ENCODE results near the gene POP4.

Gene POP4

GRCh38 chr19:29577649-29577963 is 28.5 kb upstream of the POP4 start:
- DNase-seq = no peak

DNA sequence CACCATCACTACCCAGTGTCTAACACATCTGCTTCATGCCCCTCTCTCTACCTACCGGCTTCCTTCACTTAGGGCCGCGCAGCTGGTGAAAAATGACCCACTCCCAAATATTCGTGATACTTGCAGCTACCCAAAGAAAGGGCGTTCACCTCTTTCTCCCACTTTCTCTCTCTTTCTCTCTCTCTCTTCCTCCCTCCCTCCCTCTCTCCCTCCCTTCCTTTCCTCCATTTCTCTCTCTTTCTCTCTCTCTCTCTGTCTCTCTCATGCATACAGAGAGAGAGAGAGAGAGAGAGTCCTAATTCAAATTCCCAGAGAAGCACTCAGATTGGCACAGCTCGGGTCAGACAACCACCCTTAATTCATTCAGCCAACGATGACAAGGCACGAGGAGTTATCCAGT is 27.7 kb upstream of the POP4 start:
- no peak for DNase-seq

DNA sequence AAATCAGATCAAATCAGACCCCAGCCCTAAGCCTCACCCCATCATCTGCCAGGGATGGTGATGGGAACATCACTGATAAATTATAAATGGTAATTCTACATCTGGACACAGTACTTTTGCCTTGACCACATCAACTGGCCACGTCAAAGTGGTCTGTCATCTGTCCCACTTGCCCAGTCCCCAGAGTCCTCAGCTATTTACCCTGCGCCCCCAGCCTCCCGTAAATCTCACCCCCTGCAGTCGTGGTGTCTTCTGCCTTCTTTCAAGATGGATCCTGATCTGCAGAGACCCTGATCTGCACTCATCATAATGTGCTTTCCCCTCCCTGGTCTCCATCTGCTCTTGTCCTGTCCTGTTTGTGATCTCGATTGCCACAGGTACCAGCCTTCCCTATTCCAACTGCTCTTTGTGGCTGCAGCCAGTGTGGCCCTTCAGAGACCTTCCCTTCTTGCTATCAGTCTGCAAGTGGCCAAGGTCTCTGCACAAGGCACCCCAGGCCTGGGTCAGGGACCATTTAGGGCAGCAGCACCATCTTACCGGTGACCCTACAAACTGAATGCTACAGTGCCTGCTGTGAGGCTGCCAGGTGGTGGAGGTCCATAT is 26.7 kb upstream of the POP4 start:
- no peak for DNase-seq

DNA sequence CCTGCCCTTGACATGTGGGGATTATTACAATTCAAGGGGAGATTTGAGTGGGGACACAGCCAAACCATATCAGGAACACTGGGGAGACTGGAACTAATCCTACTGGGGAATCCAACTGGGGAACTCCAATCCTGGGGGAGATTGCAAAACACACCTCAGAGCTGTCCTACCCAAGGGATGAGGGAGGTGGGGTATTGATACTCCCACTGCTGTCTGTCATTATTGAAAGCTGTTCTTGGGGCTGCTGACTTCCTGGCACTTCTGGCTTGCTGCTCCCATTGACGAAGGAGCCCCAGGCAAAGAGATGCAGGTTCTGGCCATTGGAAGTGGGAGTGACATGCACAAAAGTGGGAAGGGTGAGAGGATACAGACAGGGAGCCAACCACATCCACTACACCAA is 24.7 kb upstream of the POP4 start:
- DNase-seq = no peak

- DNase-seq = no peak
These were observed 22.7 kb upstream of the POP4 start for GRCh38 chr19:29583196-29583999.

DNA sequence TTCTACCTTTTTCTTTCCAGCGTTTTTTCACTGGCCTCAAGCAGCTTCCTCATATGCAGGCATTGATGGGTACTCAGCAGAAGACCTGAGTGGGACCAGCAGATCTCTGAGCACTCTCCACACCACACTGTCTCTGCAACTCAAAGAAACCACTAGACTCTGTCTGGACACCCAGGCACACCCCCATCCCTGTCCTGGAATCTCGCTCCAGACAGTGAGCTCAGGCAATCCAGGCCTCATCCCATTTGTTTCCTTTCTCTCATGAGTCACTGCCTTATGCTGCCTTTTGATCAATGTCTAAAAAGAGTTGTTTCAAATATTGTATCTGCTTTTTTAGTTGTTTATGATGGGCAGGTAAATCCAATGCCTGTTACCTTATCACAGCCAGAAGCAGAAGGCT is 19.7 kb upstream of the POP4 start:
- DNase-seq = no peak

DNA sequence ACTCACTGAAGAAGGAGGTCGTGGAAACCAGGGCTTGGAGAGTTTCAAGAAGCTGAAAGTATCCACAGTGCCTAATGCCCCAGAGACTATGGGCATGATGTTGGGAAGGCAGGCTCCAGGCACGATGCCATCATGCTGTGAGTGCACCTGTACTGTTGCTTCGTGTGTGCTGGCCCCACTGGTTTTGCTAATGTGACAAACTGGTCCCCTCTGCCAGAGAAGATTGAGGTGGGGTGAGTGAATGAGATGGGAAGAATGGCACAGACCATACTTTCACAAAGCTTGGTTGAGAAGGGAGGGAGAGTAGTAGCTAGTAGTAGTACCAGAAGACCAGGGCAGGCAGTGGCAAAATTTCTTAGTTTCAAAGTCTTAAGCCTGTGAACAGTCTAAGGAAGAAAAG is 19.0 kb upstream of the POP4 start:
- DNase-seq = no peak

DNA sequence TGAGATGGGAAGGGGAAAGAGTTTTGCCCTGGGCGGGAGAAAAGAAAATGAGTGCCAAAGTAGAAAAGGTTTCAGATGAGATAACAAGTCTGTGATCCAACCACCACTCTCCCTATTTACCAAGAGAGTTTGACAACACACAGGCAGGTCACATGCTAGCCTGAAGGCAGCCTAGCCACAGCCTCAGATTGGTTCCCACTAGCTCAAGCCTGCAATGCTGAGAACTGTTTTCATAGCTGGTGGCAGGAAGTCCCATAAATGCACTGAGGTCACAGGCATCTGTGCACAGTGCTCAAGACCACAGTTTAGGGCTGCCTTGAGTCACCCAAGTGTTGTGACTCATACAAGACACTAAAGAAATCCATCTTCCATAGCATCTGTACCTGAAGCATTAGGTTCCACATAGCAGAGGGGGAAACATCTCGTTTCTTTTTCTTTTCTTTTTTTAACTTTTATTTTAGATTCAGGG is 18.5 kb upstream of the POP4 start:
- DNase-seq = peak; percentile 58

DNA sequence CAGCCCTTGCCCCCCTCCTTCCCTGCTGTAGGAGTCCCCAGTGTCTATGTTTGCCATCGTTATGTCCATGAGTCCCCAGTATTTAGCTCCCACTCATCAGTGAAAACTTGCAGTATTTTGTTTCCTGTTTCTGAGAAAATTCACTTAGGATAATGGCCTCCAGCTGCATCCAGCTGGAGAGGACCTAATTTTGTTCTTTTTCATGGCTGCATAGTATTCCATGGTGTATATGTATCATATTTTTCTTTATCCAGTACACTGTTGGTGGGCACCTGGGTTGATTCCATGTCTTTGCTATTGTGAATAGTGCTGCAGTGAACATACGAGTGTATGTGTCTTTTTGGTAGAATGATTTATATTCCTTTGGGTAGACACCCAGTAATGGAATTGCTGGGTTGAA is 18.0 kb upstream of the POP4 start:
- DNase-seq = no peak

GRCh38 chr19:29590278-29590677 is 15.8 kb upstream of the POP4 start:
- no peak for DNase-seq

DNA sequence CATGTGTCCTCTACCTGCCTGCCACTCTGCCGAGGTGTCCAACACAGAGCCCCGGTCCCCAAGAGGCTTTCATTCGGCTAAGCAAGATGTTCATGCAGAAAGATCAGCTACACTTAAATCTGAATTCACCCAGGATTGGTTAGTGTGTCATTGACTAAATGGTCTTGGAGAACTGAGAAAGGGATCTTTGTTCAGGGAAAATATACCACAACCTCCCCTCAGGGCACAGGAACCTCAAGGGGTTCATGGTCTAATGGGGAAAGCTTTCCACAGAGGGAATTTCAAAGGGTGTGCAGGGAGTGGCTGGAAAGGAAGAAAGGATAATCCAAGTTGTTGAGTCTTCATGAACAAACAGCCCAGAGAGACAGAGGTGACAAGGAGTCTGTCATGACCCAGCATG is 14.4 kb upstream of the POP4 start:
- no peak for DNase-seq

DNA sequence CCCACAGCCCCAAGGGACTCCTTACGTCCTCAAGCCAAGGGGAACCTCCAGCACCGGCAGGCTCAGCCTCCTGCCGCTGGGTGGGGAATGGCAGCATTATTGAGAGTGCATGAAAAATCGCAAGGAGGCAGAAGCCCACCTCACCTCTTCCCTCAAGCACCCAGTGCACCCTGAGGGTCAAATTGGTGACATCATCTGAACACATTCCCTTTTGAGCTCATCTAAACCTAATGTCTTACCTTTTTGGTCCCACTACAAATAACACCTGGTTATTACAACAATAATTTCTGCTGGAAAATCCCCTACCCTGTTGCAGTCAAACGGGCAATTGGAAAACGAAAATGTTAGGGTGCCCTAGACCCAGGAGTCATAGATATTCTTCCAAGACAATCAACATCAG is 12.2 kb upstream of the POP4 start:
- DNase-seq = no peak

DNA sequence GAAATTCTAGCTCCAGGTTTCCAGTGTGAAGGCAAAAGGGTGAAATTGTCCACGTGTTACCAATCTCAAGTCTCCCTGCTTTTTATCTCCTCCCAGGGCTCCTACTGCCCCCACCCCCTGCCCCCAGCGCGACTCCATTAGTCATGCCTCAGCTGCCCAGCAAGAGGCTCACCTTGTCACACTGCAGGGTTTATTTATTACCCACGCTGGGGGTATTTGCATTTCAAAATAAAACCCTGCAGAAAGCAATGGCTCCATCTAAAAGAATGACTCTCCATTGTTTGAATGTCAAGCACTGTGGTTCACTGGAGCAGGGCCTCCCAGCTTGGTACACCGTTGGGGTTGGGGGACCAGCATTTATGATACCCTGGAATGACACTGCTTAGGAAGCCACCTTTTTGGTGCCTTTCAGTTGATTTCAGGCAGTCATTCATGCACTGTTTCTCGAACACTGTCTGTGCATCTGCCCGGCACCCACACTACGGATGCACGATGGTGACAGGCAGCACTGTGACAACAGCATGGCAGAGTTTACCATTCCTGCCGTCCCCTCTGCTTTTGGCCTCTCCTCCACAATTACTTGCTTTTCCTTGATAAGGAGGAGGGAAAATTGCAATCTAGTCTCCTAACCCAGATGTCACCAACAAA is 9.9 kb upstream of the POP4 start:
- DNase-seq = no peak

GRCh38 chr19:29596885-29597525 is 9.1 kb upstream of the POP4 start:
- no peak for DNase-seq

- no peak for DNase-seq
These were observed 8.0 kb upstream of the POP4 start for GRCh38 chr19:29598036-29598435.

DNA sequence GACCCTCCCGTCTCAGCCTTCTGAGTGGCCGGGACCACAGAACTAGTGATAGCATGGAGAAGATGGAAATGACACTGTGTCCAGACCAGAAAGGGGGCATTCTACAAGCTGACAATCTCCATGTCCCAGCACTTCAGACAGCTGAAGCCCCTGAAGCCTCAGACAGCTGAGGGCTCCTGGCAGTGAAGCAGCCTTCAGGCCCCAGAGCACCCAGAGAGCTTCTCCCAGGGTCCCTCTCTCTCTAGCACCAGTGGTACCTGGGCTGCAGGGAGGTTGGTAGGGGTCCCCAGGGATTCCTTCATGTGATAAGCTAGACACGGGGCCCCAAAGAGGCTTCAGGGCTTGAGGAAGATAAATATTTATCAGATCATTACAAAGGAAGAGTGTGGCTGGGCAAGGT is 7.6 kb upstream of the POP4 start:
- no peak for DNase-seq

GRCh38 chr19:29603308-29603707 is 2.8 kb upstream of the POP4 start:
- DNase-seq = no peak

- DNase-seq = no peak
These were observed 301 bp downstream of the POP4 start for GRCh38 chr19:29606420-29606747.

- no peak for DNase-seq
These were observed 3.6 kb downstream of the POP4 start for GRCh38 chr19:29609636-29610035.

DNA sequence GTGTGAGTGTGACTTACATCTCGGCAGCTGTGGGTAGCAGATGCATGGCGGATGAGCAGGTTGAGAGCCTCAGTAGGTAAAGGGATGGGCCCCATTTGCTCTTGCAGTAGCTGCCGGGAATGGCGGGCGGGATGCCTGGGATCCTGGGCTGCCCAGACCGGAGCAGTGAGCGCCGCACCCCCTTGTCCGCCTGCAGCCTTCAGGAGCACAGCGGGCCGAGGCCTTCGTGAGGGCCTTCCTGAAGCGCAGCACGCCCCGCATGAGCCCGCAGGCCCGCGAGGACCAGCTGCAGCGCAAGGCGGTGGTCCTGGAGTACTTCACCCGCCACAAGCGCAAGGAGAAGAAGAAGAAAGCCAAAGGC is 4.1 kb downstream of the POP4 start:
- DNase-seq = no peak

GRCh38 chr19:29610574-29611271 is 4.6 kb downstream of the POP4 start:
- DNase-seq = peak; percentile 83

- DNase-seq = no peak
These were observed 6.0 kb downstream of the POP4 start for GRCh38 chr19:29612121-29612520.

GRCh38 chr19:29612801-29613595 is 6.9 kb downstream of the POP4 start:
- DNase-seq = no peak

Measured in activated gamma-delta T cell treated with Interleukin-2 at 50 U/mL for 16 hours (primary cell).